ENCODE data around the gene HMGN4. TPM values are rescaled to one million over a fixed set of nuclear protein-coding genes. Genes with fewer than 3 reads are reported as not detected.

Gene HMGN4
- total RNA-seq, 1 donor from 2014 or later, result 81.8 TPM

- Histone ChIP-seq H2AFZ (replicated peaks) (peak overlapping the region; percentile 87), H3K27ac (no peak overlapping the region), H3K36me3 (no peaks in the 10 kb centered on the region), H3K4me1 (peaks cover 7% of the 10 kb centered on the region), H3K9ac (no peak overlapping the region), H3K4me2 (peak overlapping the region; percentile 79), H3K27me3 (peaks cover 44% of the 10 kb centered on the region), H3K9me3 (ENCODE audit: low read depth) (no peaks in the 10 kb centered on the region), H3K4me3 (peak overlapping the region; percentile 71), H3K79me2 (ENCODE audit: low read depth) (peaks cover 17% of the 10 kb centered on the region), H3F3A (ENCODE audit: low read depth) (peaks cover 28% of the 10 kb centered on the region), H4K20me1 (ENCODE audit: low read depth) (no peaks in the 10 kb centered on the region)
- Mint-ChIP-seq H3K27me3 (ENCODE audit: insufficient read depth, low read depth) (peaks cover 20% of the 10 kb centered on the region), H3K4me3 (peak overlapping the region; percentile 52), H3K4me1 (peaks cover 8% of the 10 kb centered on the region), H3K9me3 (no peaks in the 10 kb centered on the region), H3K27ac (no peak overlapping the region), H3K36me3 (peaks cover 7% of the 10 kb centered on the region)
- no peak for DNase-seq (ENCODE audit: low spot score)
- TF ChIP-seq EZH2phosphoT487 (IDR thresholded peaks at IDR 0.05) (no peak), CTCF (IDR thresholded peaks at IDR 0.05) (no peak), EZH2 (IDR thresholded peaks at IDR 0.05) (no peak)
Observed at GRCh38 chr6:26594131-26594498, 55.9 kb downstream of the HMGN4 start.

- peaks cover 7% of the 10 kb centered on the region for H3K4me1 ChIP-seq
- H3K4me3 ChIP-seq, result peak overlapping the region; percentile 71
- H3F3A ChIP-seq (ENCODE audit: low read depth), result peaks cover 28% of the 10 kb centered on the region
- H3K9me3 ChIP-seq (ENCODE audit: low read depth), result no peaks in the 10 kb centered on the region
- Mint-ChIP-seq H3K4me1 (peaks cover 8% of the 10 kb centered on the region), H3K4me3 (no peak overlapping the region), H3K27me3 (ENCODE audit: insufficient read depth, low read depth) (peaks cover 20% of the 10 kb centered on the region), H3K27ac (peak overlapping the region; percentile 32), H3K36me3 (peaks cover 13% of the 10 kb centered on the region), H3K9me3 (no peaks in the 10 kb centered on the region)
- peaks cover 17% of the 10 kb centered on the region for H3K79me2 ChIP-seq (ENCODE audit: low read depth)
- H3K9ac ChIP-seq, result no peak overlapping the region
- peak overlapping the region; percentile 79 for H3K4me2 ChIP-seq
- H3K27ac ChIP-seq, result no peak overlapping the region
- no peaks in the 10 kb centered on the region for H3K36me3 ChIP-seq
- peak; percentile 70 for DNase-seq (ENCODE audit: low spot score)
- H4K20me1 ChIP-seq (ENCODE audit: low read depth), result no peaks in the 10 kb centered on the region
- H2AFZ ChIP-seq (replicated peaks), result peak overlapping the region; percentile 13
- H3K27me3 ChIP-seq, result peaks cover 44% of the 10 kb centered on the region
- no peak for TF ChIP-seq CTCF (IDR thresholded peaks at IDR 0.05)
- TF ChIP-seq EZH2 (IDR thresholded peaks at IDR 0.05), result no peak
Observed at GRCh38 chr6:26594730-26595632, 56.8 kb downstream of the HMGN4 start.

- Histone ChIP-seq H3K9me3 (ENCODE audit: low read depth) (no peaks in the 10 kb centered on the region), H4K20me1 (ENCODE audit: low read depth) (no peaks in the 10 kb centered on the region), H3K9ac (no peak overlapping the region), H3K27me3 (peaks cover 39% of the 10 kb centered on the region), H3K4me1 (peaks cover 7% of the 10 kb centered on the region), H3K36me3 (no peaks in the 10 kb centered on the region), H3K27ac (no peak overlapping the region), H3K4me2 (peak overlapping the region; percentile 79), H2AFZ (replicated peaks) (peak overlapping the region; percentile 13), H3F3A (ENCODE audit: low read depth) (peaks cover 28% of the 10 kb centered on the region), H3K79me2 (ENCODE audit: low read depth) (peaks cover 17% of the 10 kb centered on the region), H3K4me3 (peak overlapping the region; percentile 71)
- Mint-ChIP-seq H3K27me3 (ENCODE audit: insufficient read depth, low read depth) (peaks cover 20% of the 10 kb centered on the region), H3K27ac (no peak overlapping the region), H3K36me3 (peaks cover 13% of the 10 kb centered on the region), H3K4me1 (peaks cover 8% of the 10 kb centered on the region), H3K4me3 (no peak overlapping the region), H3K9me3 (no peaks in the 10 kb centered on the region)
- TF ChIP-seq EZH2phosphoT487 (IDR thresholded peaks at IDR 0.05), result no peak
- peak; percentile 93 for TF ChIP-seq CTCF (IDR thresholded peaks at IDR 0.05)
- TF ChIP-seq EZH2 (IDR thresholded peaks at IDR 0.05), result peak; percentile 6
- DNase-seq (ENCODE audit: low spot score), result peak; percentile 97
Observed at GRCh38 chr6:26595669-26596269, 57.6 kb downstream of the HMGN4 start.

Small RNA genes within 50 kb of the gene (small RNA-seq; reads per million reads assigned to genes)
- not detected for gene RNU6-502P

Other genes starting within 250 kb of the HMGN4 start
- gene BTN3A2, start 173.2 kb upstream of the HMGN4 start, total RNA-seq (ENCODE audit: low replicate concordance), result 3.2 and 5.9 TPM in 2 replicates
- 28.2 and 30.9 TPM in 2 replicates for gene BTN2A2, start 155.3 kb upstream of the HMGN4 start, total RNA-seq (ENCODE audit: low replicate concordance)
- 9.7 and 9.8 TPM in 2 replicates for gene BTN3A1, start 136.1 kb upstream of the HMGN4 start, total RNA-seq (ENCODE audit: low replicate concordance)
- gene BTN3A3, start 97.9 kb upstream of the HMGN4 start, total RNA-seq (ENCODE audit: low replicate concordance), result 0.13 and 2.9 TPM in 2 replicates
- gene BTN2A1, start 80.4 kb upstream of the HMGN4 start, total RNA-seq (ENCODE audit: low replicate concordance), result 11.6 and 14.2 TPM in 2 replicates
- gene BTN1A1, start 38.1 kb upstream of the HMGN4 start, total RNA-seq (ENCODE audit: low replicate concordance), result not detected in 2 replicates
- 13.1 and 17.3 TPM in 2 replicates for gene ABT1, start 58.6 kb downstream of the HMGN4 start, total RNA-seq (ENCODE audit: low replicate concordance)
- gene ZNF322, start 121.4 kb downstream of the HMGN4 start, total RNA-seq (ENCODE audit: low replicate concordance), result 35.4 and 54.8 TPM in 2 replicates

All from neural progenitor cell (in vitro differentiated cells).